AG09319 (cell line): ENCODE data around the gene PLA2G5.

Source experiments
- DNase-seq: peaks from one replicate; pipeline ENCODE4 v3.0.0-alpha.2; 2010; ENCODE audit warnings: low read depth; ENCODE audit errors: extremely low read depth
- TF ChIP-seq, protein P1 (sequence below): IDR thresholded peaks from 2 replicates; pipeline ENCODE4 v1.5.1; 2011; ENCODE audit warnings: low read depth, mild to moderate bottlenecking, inconsistent platforms, low read length, moderate library complexity

The PLA2G5 gene

DNA sequence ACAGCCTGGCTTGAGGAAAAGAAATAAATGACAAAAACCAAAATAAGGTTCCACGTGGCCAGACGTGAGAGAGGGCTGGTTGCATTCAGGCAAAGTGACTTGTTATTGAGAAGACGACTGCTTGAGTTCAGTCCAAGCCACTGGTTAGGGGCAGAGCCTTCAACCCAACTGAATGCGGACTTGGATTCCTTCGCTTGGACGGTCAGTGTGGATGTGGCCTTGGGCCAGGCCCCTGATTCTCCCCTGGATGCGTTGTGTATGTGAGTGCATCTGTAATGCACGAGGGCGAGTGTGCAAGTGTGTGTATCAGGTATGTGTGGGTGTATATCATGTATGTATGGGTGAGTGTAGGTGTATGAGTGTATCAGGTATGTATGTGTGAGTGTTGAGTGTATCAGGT, 71.0 kb downstream of the PLA2G5 start:
- DNase-seq = no peak
- TF ChIP-seq, protein P1, sequence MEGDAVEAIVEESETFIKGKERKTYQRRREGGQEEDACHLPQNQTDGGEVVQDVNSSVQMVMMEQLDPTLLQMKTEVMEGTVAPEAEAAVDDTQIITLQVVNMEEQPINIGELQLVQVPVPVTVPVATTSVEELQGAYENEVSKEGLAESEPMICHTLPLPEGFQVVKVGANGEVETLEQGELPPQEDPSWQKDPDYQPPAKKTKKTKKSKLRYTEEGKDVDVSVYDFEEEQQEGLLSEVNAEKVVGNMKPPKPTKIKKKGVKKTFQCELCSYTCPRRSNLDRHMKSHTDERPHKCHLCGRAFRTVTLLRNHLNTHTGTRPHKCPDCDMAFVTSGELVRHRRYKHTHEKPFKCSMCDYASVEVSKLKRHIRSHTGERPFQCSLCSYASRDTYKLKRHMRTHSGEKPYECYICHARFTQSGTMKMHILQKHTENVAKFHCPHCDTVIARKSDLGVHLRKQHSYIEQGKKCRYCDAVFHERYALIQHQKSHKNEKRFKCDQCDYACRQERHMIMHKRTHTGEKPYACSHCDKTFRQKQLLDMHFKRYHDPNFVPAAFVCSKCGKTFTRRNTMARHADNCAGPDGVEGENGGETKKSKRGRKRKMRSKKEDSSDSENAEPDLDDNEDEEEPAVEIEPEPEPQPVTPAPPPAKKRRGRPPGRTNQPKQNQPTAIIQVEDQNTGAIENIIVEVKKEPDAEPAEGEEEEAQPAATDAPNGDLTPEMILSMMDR = no peak

DNA sequence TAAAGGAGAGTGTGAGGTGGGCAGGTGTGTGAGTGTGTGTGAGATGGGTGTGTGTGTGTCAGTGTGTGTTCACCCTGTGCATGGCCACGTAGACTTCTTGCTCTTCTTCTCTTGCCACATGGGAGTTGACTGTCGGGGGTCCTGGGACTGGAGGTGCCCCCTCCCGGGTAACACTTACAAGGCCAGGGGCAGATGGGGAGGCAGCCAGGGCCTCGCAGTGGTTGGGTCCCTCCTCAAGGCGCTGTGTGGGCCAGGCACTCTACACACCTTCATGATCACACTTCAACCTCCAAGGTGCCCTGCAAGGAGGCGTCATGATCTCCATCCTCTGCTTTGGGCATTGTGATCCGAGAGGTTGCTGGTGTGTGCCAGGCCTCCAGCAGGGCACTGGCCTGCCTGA, 71.5 kb downstream of the PLA2G5 start:
- no peak for DNase-seq
- TF ChIP-seq, protein P1 = no peak
